GM06990 (cell line): ENCODE results near the gene C14orf180.

ENCODE experiments used
- DNase-seq: peaks from one replicate; pipeline ENCODE4 v3.0.0-alpha.2; 2011; ENCODE audit not compliant: insufficient read length; ENCODE audit errors: extremely low read depth
- H3K27me3 ChIP-seq: replicated peaks from 2 replicates; pipeline ENCODE4 v1.6.0; 2011; ENCODE audit warnings: low read length; ENCODE audit not compliant: control insufficient read depth, insufficient read depth
- H3K36me3 ChIP-seq: 2 replicates; pipeline ENCODE4 v1.5.1; 2011; ENCODE audit warnings: low read length; ENCODE audit not compliant: control insufficient read depth, insufficient read depth
- H3K4me3 ChIP-seq: replicated peaks from 2 replicates; pipeline ENCODE4 v1.5.1; 2011; ENCODE audit warnings: low read depth, mild to moderate bottlenecking, control low read depth, low read length
- TF ChIP-seq, protein P1 (sequence below): IDR thresholded peaks from 2 replicates; pipeline ENCODE4 v1.5.1; 2011; ENCODE audit warnings: low read length, control low read depth, mild to moderate bottlenecking, inconsistent platforms; ENCODE audit not compliant: insufficient read depth, poor library complexity, severe bottlenecking

Gene C14orf180

DNA sequence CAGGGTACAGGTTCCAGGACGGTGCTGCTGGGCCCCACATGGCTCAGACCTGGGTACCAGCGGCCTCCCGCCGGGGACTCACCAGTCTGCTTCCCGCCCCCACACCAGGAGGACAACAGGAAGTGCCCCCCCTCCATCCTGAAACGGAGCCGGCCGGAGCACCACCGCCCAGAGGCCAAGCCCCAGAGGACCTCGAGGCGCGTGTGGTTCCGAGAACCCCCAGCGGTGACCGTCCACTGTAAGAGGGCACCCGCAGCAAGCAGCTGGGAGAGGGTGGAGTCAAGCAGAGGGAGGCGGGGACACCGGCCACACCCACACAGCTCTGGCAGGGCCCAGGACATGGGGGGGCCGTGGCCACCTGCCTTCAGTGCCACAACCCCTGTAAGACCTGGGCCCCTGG, 8.1 kb downstream of the C14orf180 start:
- H3K4me3 ChIP-seq: no peak overlapping the region
- no peak for DNase-seq
- H3K36me3 ChIP-seq: no peaks in the 10 kb centered on the region
- no peaks in the 10 kb centered on the region; the same call in 1 of the 2 replicates for H3K27me3 ChIP-seq
- TF ChIP-seq, protein P1, sequence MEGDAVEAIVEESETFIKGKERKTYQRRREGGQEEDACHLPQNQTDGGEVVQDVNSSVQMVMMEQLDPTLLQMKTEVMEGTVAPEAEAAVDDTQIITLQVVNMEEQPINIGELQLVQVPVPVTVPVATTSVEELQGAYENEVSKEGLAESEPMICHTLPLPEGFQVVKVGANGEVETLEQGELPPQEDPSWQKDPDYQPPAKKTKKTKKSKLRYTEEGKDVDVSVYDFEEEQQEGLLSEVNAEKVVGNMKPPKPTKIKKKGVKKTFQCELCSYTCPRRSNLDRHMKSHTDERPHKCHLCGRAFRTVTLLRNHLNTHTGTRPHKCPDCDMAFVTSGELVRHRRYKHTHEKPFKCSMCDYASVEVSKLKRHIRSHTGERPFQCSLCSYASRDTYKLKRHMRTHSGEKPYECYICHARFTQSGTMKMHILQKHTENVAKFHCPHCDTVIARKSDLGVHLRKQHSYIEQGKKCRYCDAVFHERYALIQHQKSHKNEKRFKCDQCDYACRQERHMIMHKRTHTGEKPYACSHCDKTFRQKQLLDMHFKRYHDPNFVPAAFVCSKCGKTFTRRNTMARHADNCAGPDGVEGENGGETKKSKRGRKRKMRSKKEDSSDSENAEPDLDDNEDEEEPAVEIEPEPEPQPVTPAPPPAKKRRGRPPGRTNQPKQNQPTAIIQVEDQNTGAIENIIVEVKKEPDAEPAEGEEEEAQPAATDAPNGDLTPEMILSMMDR: no peak

DNA sequence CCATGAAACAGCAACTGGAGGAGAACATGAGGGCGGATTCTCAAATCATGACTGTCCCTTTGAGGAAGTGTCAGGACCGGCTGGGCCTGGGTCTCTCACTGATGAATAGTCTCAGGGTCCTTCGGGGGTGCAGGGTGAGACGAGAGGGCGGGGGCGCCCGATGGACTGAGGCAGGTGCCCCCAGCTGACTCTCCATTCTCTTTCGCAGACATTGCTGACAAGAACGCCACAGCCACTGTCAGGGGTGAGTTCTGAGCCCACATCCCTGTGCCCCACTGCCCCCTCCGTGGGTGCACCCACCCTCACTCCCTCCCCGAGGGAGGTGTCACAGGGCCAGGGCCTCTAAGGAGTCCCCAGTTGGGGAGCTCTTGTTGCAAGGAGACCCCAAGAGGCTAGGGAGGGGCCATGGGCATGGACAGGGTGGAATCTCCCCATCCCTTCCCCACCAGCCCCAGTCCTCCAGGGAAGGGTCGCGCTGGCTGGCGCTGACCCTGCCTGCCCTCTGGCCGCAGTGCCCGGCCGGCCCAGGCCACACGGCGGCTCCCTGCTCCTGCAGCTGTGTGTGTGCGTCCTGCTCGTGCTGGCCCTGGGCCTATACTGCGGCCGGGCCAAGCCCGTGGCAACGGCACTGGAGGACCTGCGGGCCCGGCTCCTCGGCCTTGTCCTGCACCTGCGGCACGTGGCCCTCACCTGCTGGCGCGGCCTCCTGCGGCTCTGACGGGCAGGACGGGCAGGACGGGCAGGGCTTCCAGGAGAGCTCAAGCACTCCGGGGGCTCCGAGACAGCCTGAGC, 8.7 kb downstream of the C14orf180 start:
- Histone ChIP-seq H3K27me3 (no peaks in the 10 kb centered on the region; the same call in 1 of the 2 replicates), H3K36me3 (no peaks in the 10 kb centered on the region), H3K4me3 (no peak overlapping the region)
- DNase-seq: no peak
- TF ChIP-seq, protein P1: no peak

DNA sequence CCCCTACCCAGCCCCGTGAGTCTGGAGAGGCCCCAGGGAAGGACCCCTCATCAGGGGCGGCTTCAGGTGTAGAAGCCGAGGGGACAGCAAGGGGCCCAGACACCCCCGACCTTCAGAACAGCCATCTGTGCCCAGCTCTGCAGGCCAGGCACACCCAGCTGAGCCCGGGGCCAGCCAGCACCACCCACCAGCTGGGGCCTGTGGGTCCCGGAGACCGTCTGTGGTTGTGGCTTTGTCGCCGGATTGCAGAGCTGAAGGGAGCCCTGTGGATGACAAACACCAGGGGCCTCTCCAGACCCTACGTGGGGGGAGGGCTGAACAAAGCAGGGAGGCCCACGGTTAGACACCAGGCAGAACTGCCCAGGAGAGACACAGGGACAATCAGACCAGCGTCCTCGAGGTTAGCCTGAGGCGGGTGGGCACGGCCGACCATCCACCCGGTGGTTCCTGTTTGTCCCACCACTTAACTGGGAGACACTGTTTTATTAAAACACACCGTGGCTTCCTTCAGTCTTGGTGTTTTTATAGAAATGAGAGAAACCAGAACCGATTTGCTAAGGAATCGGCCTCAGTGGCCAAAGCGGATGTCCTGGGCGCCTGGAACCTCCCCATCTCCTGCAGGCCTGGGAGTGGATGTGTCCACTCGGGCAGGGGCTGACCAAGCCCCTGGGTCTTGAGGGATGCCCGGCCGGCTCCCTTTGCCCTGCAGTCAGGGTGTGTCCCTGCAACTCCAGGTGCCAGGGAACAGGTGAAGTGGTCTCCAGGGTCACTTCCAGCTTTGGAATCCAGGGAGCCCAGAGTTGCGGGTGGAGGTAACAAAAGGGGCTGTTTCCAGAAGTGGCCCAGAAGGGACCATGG, 10.0 kb downstream of the C14orf180 start:
- TF ChIP-seq, protein P1: no peak
- no peak overlapping the region for H3K4me3 ChIP-seq
- no peak for DNase-seq

DNA sequence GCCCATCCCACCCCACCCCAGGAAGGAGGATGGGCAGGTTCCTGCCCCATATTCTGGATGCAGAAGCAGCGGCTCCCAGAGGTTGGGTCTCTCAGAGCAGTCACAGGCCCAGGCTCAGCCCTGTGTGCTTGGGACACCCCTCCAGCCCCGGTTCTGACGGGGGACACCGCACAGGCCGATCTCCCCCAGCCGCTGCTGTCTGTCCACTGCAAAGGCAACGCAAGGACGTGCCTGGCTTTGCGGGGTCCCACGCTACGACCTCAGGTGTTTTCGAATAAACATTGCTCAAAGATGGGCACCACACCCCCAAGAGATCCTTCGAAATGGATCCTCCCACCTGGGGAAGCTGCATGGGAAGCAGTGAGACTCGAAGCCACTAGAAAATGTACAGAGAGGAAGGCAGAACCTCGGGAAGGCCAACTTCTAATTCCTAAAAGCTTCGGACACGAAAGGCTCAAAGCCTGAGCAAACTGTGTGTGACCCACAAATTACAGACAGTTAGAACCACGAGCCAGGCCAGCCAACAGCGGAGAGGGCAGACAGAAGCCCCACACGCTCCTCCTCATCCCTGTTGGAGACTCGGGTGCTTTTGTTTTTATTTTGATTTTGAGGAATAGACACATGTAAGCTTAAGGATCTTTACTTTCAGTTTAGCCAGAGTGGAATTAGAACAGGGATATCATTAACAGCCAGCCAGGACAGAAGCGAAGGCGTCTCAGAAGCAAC, 10.8 kb downstream of the C14orf180 start:
- no peaks in the 10 kb centered on the region for H3K36me3 ChIP-seq
- TF ChIP-seq, protein P1: no peak
- H3K4me3 ChIP-seq: no peak overlapping the region
- no peak for DNase-seq
- H3K27me3 ChIP-seq: no peaks in the 10 kb centered on the region; the same call in 1 of the 2 replicates

More for the DNA sequence above, 10.0 kb downstream of the C14orf180 start:
- Histone ChIP-seq H3K36me3 (no peaks in the 10 kb centered on the region), H3K27me3 (no peaks in the 10 kb centered on the region; the same call in 1 of the 2 replicates)

DNA sequence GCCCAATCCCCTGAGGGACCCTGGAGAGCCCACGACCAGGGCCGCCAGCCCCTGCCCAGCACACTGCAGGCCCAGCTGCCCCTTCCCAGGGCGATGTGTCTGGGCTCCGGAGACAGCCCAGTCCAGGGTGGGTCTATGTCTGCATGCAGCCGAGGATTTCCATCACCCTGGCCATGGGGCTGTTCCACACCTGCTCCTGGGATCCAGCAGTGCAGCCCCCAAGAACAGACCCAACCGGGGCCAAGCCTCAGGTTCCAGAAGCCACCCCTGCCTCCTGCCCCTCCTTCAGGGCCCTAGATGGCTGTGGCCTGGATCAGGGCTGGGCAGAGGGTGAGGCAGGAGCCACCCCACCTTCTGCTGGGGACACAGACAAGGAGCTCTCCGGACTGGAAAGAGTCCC, 11.5 kb downstream of the C14orf180 start:
- Histone ChIP-seq H3K27me3 (no peaks in the 10 kb centered on the region; the same call in 1 of the 2 replicates), H3K36me3 (no peaks in the 10 kb centered on the region), H3K4me3 (no peak overlapping the region)
- DNase-seq: no peak
- TF ChIP-seq, protein P1: no peak
